K562 (cell line): Measurements from ENCODE around the gene UBE2C. TPM values are rescaled to one million over a fixed set of nuclear protein-coding genes. Genes with fewer than 3 reads are reported as not detected.

Experiments used
- BHLHE40 ChIP-seq: IDR thresholded peaks from 2 replicates; pipeline ENCODE4 v1.6.1; 2011; ENCODE audit warnings: low read length, improper control_type of control experiment
- ELF4 ChIP-seq: fragments of 450-650 bp; formaldehyde crosslinking; IDR thresholded peaks from 2 replicates; pipeline ENCODE4 v1.4.0; 2022; ENCODE audit warnings: missing genetic modification characterization
- ESRRA ChIP-seq: fragments of 450-650 bp; IDR thresholded peaks from 2 replicates; pipeline ENCODE4 v1.6.1; 2014; ENCODE audit warnings: low read depth, mild to moderate bottlenecking, moderate library complexity, borderline replicate concordance
- ETV1 ChIP-seq: fragments of 450-650 bp; conservative IDR thresholded peaks from 2 replicates; pipeline ENCODE4 v1.6.1; 2016; ENCODE audit warnings: missing genetic modification characterization, control low read depth, low read depth, missing compliant biosample characterization
- FOXJ3 ChIP-seq: sonication (generic); formaldehyde crosslinking; IDR thresholded peaks from 2 replicates; pipeline ENCODE4 v1.4.0; 2020; ENCODE audit warnings: mild to moderate bottlenecking, missing genetic modification reagents
- GABPB1 ChIP-seq: sonication (generic); formaldehyde crosslinking; IDR thresholded peaks from 2 replicates; pipeline ENCODE4 v1.8.0; 2022; ENCODE audit warnings: mild to moderate bottlenecking, missing genetic modification reagents
- GATAD2A ChIP-seq: fragments of 450-650 bp; IDR thresholded peaks from 2 replicates; pipeline ENCODE4 v1.6.1; 2017
- MAFF ChIP-seq: IDR thresholded peaks from 2 replicates; pipeline ENCODE4 v1.6.1; 2012; ENCODE audit warnings: low read length, improper control_type of control experiment
- POLR3G ChIP-seq: IDR thresholded peaks from 2 replicates; pipeline ENCODE4 v1.6.1; 2011; ENCODE audit not compliant: insufficient read length, insufficient replicate concordance; ENCODE audit errors: extremely low read depth
- RBM25 ChIP-seq: fragments of 200-400 bp; formaldehyde crosslinking; IDR thresholded peaks from 2 replicates; pipeline ENCODE4 v1.6.1; 2018; ENCODE audit warnings: low read length, low read depth, moderate library complexity; ENCODE audit not compliant: severe bottlenecking
- SUPT5H ChIP-seq: fragments of 450-650 bp; IDR thresholded peaks from 2 replicates; pipeline ENCODE4 v1.6.1; 2016
- TCFL5 ChIP-seq: fragments of 250-450 bp; sonication (Bioruptor Pico); conservative IDR thresholded peaks from 2 replicates; pipeline ENCODE4 v1.6.1; 2021; ENCODE audit warnings: mild to moderate bottlenecking, moderate library complexity, matching md5 sums
- ZNF175 ChIP-seq: fragments of 200-800 bp; sonication (Bioruptor generic); IDR thresholded peaks from 2 replicates; pipeline ENCODE4 v1.6.1; 2016; ENCODE audit warnings: low read depth, mild to moderate bottlenecking, missing genetic modification characterization, missing compliant biosample characterization
- ZNF197 ChIP-seq: fragments of 200-800 bp; sonication (Bioruptor generic); IDR thresholded peaks from 2 replicates; pipeline ENCODE4 v1.6.1; 2016; ENCODE audit warnings: low read depth, missing genetic modification characterization, missing compliant biosample characterization
- ZNF316 ChIP-seq: fragments of 450-650 bp; IDR thresholded peaks from 2 replicates; pipeline ENCODE4 v1.6.1; 2016
- ZNF695 ChIP-seq: fragments of 450-650 bp; formaldehyde crosslinking; IDR thresholded peaks from 2 replicates; pipeline ENCODE4 v1.4.0; 2020; ENCODE audit warnings: mild to moderate bottlenecking, moderate library complexity
- ZNF76 ChIP-seq: fragments of 250-450 bp; sonication (Bioruptor Pico); IDR thresholded peaks from 2 replicates; pipeline ENCODE4 v1.4.0; 2020; ENCODE audit warnings: mild to moderate bottlenecking, moderate library complexity, borderline replicate concordance
- ZNF778 ChIP-seq: fragments of 450-650 bp; formaldehyde crosslinking; IDR thresholded peaks from 2 replicates; pipeline ENCODE4 v1.4.0; 2020; ENCODE audit warnings: mild to moderate bottlenecking, moderate library complexity
- polyA plus RNA-seq, 8 experiments: library from polyadenylated mRNA; depleted of rRNA in 4 of 8; stranded (reverse) in 5 of 8; unstranded in 3 of 8; fragments of >200 nt; fragmentation: Nextera tagmentation in 2 of 8; fragmentation: Illumina TruSeq in 1 of 8; extraction: Ambion mirVana in 2 of 8; extraction: Trizol in 1 of 8; gene quantifications; 2 replicates each; pipeline versions ENCODE4 v1.2.1 to v1.2.3, GENCODE V29; 2011 to 2014; ENCODE audit warnings: inconsistent platforms in 1 of 8, missing spikeins in 1 of 8
- total RNA-seq, 7 experiments: library from RNA; depleted of rRNA in 6 of 7; stranded (reverse); fragments of >200 nt in 6 of 7; fragmentation: Illumina TruSeq in 2 of 7; extraction: Trizol in 2 of 7; gene quantifications; 2 replicates each; pipeline versions ENCODE4 v1.2.1 to v1.2.3, GENCODE V29; 2011 to 2021; ENCODE audit warnings: low replicate concordance in 1 of 7
- TF ChIP-seq, protein P1 (sequence below), 2 experiments: IDR thresholded peaks; 2 replicates each; pipeline ENCODE4 v1.6.1; 2012; ENCODE audit warnings: improper control_type of control experiment in 2 of 2, low read depth in 2 of 2, low read length in 2 of 2, borderline replicate concordance in 1 of 2
- TF ChIP-seq, protein P2 (sequence below): fragments of 250-450 bp; sonication (Bioruptor Pico); IDR thresholded peaks from 2 replicates; pipeline ENCODE4 v1.5.0; 2021
- TF ChIP-seq, protein P3 (sequence below): fragments of 250-450 bp; sonication (Bioruptor Pico); IDR thresholded peaks from 2 replicates; pipeline ENCODE4 v1.8.0; 2022; ENCODE audit warnings: inconsistent platforms
- TF ChIP-seq, protein P4 (sequence below): fragments of 250-450 bp; sonication (Bioruptor Pico); IDR thresholded peaks from 2 replicates; pipeline ENCODE4 v1.5.0; 2021

The UBE2C gene
- total and polyA plus RNA-seq, 9 of the 15 experiments (the other 6 are each of a cell fraction or from before 2014, with no cell fraction given) = 0.51 to 1.6 (median 0.69) TPM

DNA sequence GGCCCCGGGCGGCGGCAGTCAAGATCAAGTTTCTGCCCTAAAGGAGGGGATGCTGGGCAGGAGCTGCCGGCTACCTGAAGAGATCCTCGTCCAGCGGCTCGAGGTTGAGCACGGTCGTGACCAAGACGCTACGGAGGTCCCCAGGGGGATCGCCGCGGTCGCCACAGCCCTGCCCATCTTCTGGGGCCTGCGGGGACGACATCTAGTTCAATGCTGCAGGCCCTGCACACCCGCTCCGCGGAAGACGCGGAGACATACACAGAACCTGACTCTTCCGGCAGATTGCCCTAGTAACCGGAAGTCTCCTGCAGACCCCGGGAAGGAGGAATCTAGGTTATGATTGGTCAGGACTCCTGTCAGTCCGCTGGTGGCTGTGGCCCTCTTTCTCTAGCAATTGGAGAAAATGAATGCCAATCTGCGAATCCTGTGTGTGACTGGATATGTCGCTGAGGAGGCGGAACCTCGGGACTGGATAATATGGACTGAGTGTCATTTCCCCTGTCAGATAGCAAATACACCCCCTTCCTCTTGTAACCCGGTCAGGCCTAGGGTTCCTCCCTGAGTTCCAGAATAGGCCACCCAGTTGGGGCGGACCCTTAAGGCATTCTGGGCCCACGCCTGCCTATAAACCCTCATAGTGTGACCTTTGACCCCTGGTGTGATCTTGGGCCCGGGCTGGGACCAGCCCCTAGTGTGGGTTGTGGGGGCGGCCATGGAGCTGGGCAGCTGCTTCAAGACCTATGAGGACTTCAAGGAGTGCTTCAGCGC, 44.9 kb downstream of the UBE2C start, which contains the start of the genes ACOT8 and ZSWIM3 (continued):
- TF ChIP-seq, protein P1, sequence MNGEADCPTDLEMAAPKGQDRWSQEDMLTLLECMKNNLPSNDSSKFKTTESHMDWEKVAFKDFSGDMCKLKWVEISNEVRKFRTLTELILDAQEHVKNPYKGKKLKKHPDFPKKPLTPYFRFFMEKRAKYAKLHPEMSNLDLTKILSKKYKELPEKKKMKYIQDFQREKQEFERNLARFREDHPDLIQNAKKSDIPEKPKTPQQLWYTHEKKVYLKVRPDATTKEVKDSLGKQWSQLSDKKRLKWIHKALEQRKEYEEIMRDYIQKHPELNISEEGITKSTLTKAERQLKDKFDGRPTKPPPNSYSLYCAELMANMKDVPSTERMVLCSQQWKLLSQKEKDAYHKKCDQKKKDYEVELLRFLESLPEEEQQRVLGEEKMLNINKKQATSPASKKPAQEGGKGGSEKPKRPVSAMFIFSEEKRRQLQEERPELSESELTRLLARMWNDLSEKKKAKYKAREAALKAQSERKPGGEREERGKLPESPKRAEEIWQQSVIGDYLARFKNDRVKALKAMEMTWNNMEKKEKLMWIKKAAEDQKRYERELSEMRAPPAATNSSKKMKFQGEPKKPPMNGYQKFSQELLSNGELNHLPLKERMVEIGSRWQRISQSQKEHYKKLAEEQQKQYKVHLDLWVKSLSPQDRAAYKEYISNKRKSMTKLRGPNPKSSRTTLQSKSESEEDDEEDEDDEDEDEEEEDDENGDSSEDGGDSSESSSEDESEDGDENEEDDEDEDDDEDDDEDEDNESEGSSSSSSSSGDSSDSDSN (IDR thresholded peaks at IDR 0.05; ENCODE audit: borderline replicate concordance in 1 of 2, low read depth in 2 of 2, low read length in 2 of 2) = 0 out of 4 replicates have a peak, but pooled peaks of 1 of the 2 experiments have one; percentile 67
- no peak for TF ChIP-seq TCFL5 (CRISPR knock-in tag)
- TF ChIP-seq RBM25 = peak; percentile 99
- TF ChIP-seq ZNF316 = no peak
- TF ChIP-seq, protein P2, sequence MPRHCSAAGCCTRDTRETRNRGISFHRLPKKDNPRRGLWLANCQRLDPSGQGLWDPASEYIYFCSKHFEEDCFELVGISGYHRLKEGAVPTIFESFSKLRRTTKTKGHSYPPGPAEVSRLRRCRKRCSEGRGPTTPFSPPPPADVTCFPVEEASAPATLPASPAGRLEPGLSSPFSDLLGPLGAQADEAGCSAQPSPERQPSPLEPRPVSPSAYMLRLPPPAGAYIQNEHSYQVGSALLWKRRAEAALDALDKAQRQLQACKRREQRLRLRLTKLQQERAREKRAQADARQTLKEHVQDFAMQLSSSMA = no peak
- TF ChIP-seq GATAD2A = no peak
- no peak for TF ChIP-seq ZNF695 (CRISPR knock-in tag)
- peak; percentile 74 for TF ChIP-seq SUPT5H
- no peak for TF ChIP-seq ZNF778
- TF ChIP-seq GABPB1 (CRISPR knock-in tag) = peak; percentile 97
- 0 out of 2 replicates have a peak, but pooled peaks have one; percentile 18 for TF ChIP-seq ESRRA
- TF ChIP-seq POLR3G = no peak
- TF ChIP-seq ETV1 (tag) = 0 out of 2 replicates have a peak, but pooled peaks have one; percentile 52
- TF ChIP-seq, protein P3, sequence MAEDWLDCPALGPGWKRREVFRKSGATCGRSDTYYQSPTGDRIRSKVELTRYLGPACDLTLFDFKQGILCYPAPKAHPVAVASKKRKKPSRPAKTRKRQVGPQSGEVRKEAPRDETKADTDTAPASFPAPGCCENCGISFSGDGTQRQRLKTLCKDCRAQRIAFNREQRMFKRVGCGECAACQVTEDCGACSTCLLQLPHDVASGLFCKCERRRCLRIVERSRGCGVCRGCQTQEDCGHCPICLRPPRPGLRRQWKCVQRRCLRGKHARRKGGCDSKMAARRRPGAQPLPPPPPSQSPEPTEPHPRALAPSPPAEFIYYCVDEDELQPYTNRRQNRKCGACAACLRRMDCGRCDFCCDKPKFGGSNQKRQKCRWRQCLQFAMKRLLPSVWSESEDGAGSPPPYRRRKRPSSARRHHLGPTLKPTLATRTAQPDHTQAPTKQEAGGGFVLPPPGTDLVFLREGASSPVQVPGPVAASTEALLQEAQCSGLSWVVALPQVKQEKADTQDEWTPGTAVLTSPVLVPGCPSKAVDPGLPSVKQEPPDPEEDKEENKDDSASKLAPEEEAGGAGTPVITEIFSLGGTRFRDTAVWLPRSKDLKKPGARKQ (CRISPR knock-in tag) = no peak
- no peak for TF ChIP-seq ZNF76 (CRISPR knock-in tag)
- no peak for TF ChIP-seq MAFF
- 0 out of 2 replicates have a peak, but pooled peaks have one; percentile 62 for TF ChIP-seq ELF4
- 0 out of 2 replicates have a peak, but pooled peaks have one; percentile 67 for TF ChIP-seq ZNF175 (CRISPR knock-in tag)
- TF ChIP-seq, protein P4, sequence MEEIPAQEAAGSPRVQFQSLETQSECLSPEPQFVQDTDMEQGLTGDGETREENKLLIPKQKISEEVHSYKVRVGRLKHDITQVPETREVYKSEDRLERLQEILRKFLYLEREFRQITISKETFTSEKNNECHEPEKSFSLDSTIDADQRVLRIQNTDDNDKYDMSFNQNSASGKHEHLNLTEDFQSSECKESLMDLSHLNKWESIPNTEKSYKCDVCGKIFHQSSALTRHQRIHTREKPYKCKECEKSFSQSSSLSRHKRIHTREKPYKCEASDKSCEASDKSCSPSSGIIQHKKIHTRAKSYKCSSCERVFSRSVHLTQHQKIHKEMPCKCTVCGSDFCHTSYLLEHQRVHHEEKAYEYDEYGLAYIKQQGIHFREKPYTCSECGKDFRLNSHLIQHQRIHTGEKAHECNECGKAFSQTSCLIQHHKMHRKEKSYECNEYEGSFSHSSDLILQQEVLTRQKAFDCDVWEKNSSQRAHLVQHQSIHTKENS (CRISPR knock-in tag) = no peak
- TF ChIP-seq ZNF197 (CRISPR knock-in tag) = 0 out of 2 replicates have a peak, but pooled peaks have one; percentile 24
- peak; percentile 31 for TF ChIP-seq BHLHE40
- TF ChIP-seq FOXJ3 (CRISPR knock-in tag) = no peak
